GM12878 (cell line): ENCODE measurements around the gene PLEKHJ1. TPM values are rescaled to one million over a fixed set of nuclear protein-coding genes. Genes with fewer than 3 reads are reported as not detected.
"Not testable (repeated sequence)": the region's sequence is repeated elsewhere in the genome, so short reads cannot be mapped to it uniquely, and the experiment has no call there.

Experiments
- ATAC-seq: fragments of 200-7000 bp; cut with Tn5 transposase; 3 replicates; pipeline ENCODE4 v1.9.1; 2020; ENCODE audit warnings: mild to moderate bottlenecking, moderate library complexity
- BruUV-seq: library from RNA; stranded (reverse); fragments of 400-500 nt; replicated peaks from 2 replicates; lab custom pipeline; 2021; lab: Mats Ljungman, UMichigan
- CTCF ChIA-PET: fragments of 300-600 bp; sonication (Branson Sonifier 250); formaldehyde crosslinking; extraction: SDS; loops from one replicate; lab custom pipeline; 2021; ENCODE audit warnings: inconsistent platforms; lab: Yijun Ruan, JAX
- POLR2A ChIA-PET: fragments of 350-600 bp; formaldehyde crosslinking; extraction: SDS; loops from one replicate; lab custom pipeline; 2021; ENCODE audit warnings: inconsistent platforms; lab: Charles Lee
- RAD21 ChIA-PET: fragments of 300-600 bp; sonication (Branson Sonifier 250); formaldehyde crosslinking; loops from one replicate; lab custom pipeline; 2023; ENCODE audit warnings: antibody characterized with exemption; ENCODE audit not compliant: unreplicated experiment; lab: Charles Lee
- SMC1A ChIA-PET: fragments of 300-600 bp; sonication (Branson Sonifier 250); formaldehyde crosslinking; loops from one replicate; lab custom pipeline; 2023; ENCODE audit not compliant: unreplicated experiment, uncharacterized antibody; lab: Charles Lee
- DNase-seq: peaks from one replicate; pipeline ENCODE4 v3.0.0-alpha.2; 2011; ENCODE audit warnings: low read depth, low spot score
- FAIRE-seq: peaks from 3 replicates; lab custom pipeline; 2011; peaks lifted over from hg19 to GRCh38; lab: Jason Lieb, UNC
- H2AFZ ChIP-seq: 2 replicates; pipeline ENCODE4 v1.6.0; 2011; ENCODE audit warnings: low read depth, low read length, control low read depth; ENCODE audit not compliant: control insufficient read depth
- H3K27ac ChIP-seq: 2 replicates; pipeline ENCODE4 v1.5.1; 2011; ENCODE audit warnings: control low read depth; ENCODE audit not compliant: control insufficient read depth, insufficient read depth
- H3K27me3 ChIP-seq, 2 experiments: replicated peaks in 1 of 2; 2 replicates each; pipeline versions ENCODE4 v1.6.0 to v1.6.1; 2011; ENCODE audit warnings: low read length in 1 of 2; ENCODE audit not compliant: control insufficient read depth in 2 of 2, insufficient read depth in 2 of 2
- H3K36me3 ChIP-seq, 2 experiments: 2 replicates each; pipeline ENCODE4 v1.5.1; 2011; ENCODE audit warnings: low read length in 1 of 2; ENCODE audit not compliant: control insufficient read depth in 2 of 2, insufficient read depth in 2 of 2
- H3K4me1 ChIP-seq: 2 replicates; pipeline ENCODE4 v1.6.1; 2011; ENCODE audit warnings: mild to moderate bottlenecking, low read length, moderate library complexity, mixed read lengths; ENCODE audit not compliant: control insufficient read depth, insufficient read depth
- H3K4me2 ChIP-seq: 2 replicates; pipeline ENCODE4 v1.6.0; 2011; ENCODE audit warnings: control low read depth; ENCODE audit not compliant: control insufficient read depth, insufficient read depth
- H3K4me3 ChIP-seq: fragments of 200-600 bp; sonication (generic); 2 replicates; pipeline ENCODE4 v1.5.1; 2016
- H3K79me2 ChIP-seq: 2 replicates; pipeline ENCODE4 v1.6.0; 2011; ENCODE audit warnings: low read length; ENCODE audit not compliant: control insufficient read depth, insufficient read depth
- H3K9ac ChIP-seq: 2 replicates; pipeline ENCODE4 v1.8.0; 2011; ENCODE audit warnings: low read length, control low read depth, mixed read lengths; ENCODE audit not compliant: control insufficient read depth, insufficient read depth
- H3K9me3 ChIP-seq: replicated peaks from 3 replicates; pipeline ENCODE4 v1.5.1; 2011; ENCODE audit warnings: mild to moderate bottlenecking, low read length; ENCODE audit not compliant: control insufficient read depth, insufficient read depth
- H4K20me1 ChIP-seq: 2 replicates; pipeline ENCODE4 v1.6.0; 2011; ENCODE audit not compliant: control insufficient read depth, insufficient read depth
- NFXL1 ChIP-seq: fragments of 450-650 bp; IDR thresholded peaks from 2 replicates; pipeline ENCODE4 v1.6.1; 2017; ENCODE audit warnings: antibody characterized with exemption, mild to moderate bottlenecking, borderline replicate concordance
- RB1 ChIP-seq: fragments of 450-650 bp; formaldehyde crosslinking; IDR thresholded peaks from 2 replicates; pipeline ENCODE4 v1.6.1; 2017; ENCODE audit warnings: mild to moderate bottlenecking, borderline replicate concordance
- SMARCA5 ChIP-seq: fragments of 450-650 bp; IDR thresholded peaks from 2 replicates; pipeline ENCODE4 v1.6.1; 2017; ENCODE audit warnings: mild to moderate bottlenecking
- WGBS: methylation state at CpG from one replicate; pipeline ENCODE4 v1.1.6; 2016; ENCODE audit warnings: low lambda C conversion rate; ENCODE audit not compliant: insufficient replicate concordance, insufficient coverage; ENCODE audit errors: missing lambda C conversion rate; 5-methylcytosine and 5-hydroxymethylcytosine counted together
- in situ Hi-C: fragments of 300-500 bp; cut with MboI; formaldehyde crosslinking; loops from 9 replicates; pipeline ENCODE4 v1.14.3; 2018; ENCODE audit warnings: mixed read lengths
- intact Hi-C: fragments of 100-400 bp; cut with micrococcal nuclease; formaldehyde crosslinking; loops from one replicate; pipeline ENCODE4 v1.14.2; 2022; ENCODE audit not compliant: unreplicated experiment
- polyA plus RNA-seq, 11 experiments: library from polyadenylated mRNA; depleted of rRNA in 4 of 11; unstranded in 6 of 11; stranded (reverse) in 5 of 11; fragments of >200 nt; fragmentation: Nextera tagmentation in 4 of 11; fragmentation: Illumina TruSeq in 1 of 11; extraction: Ambion mirVana in 4 of 11; extraction: Trizol in 1 of 11; gene quantifications; 1 replicate in 1 of 11; 2 replicates in 10 of 11; pipeline versions ENCODE4 v1.2.1 to v1.2.3, GENCODE V29; 2011 to 2016; ENCODE audit warnings: inconsistent platforms in 2 of 11, missing spikeins in 2 of 11, low read depth in 1 of 11
- total RNA-seq, 4 experiments: library from RNA; depleted of rRNA in 3 of 4; stranded (reverse); fragments of >200 nt in 3 of 4; fragmentation: Illumina TruSeq in 1 of 4; extraction: Trizol in 1 of 4; gene quantifications; 2 replicates each; pipeline versions ENCODE4 v1.2.1 to v1.2.3, GENCODE V29; 2013 to 2021
- TF ChIP-seq, protein P1 (sequence below): fragments of 450-650 bp; IDR thresholded peaks from 2 replicates; pipeline ENCODE4 v1.6.1; 2017; ENCODE audit warnings: mild to moderate bottlenecking, moderate library complexity

PLEKHJ1 gene
- total and polyA plus RNA-seq, 10 of the 15 experiments (the other 5 are each of a cell fraction or from before 2014, with no cell fraction given), result 1.3 to 133 (median 75.0) TPM

DNA sequence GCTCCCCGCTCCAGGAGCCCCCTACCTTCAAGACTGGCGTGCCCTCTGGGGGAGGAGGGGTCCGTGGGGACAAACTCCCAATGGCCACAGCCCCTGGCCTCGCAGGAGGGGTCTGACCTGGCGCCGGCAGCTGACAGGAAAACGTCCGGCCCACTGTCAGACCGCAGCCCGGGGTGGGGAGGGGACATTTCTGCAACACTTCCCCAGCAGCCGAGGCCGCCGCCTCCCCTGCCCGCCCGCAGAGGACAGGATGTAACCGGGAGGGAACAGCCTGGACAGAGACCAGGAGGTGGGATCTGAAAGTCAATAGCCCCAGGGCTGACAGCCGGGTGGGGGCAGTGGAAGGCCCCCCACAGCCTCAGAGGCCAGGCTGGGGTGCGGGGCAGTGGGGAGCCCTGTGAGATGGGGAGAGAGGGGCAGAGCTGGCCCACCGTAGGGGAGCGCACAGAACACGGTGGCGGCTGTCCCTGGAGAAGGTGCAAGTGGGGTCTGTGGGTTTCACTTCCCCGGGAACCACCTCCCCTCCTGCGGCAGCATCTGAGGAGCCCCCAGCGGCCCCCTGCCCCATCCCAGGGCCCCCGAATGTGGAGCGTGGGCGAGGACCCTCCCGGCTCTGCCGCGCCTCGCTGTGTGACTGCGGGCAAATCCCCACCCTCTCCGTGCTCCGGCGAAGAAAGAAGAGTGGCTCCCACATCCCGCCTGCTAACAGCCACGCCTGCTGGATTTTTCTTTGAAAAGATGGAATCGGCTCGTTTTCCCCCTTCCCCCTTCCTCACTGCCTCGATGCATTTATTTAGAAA is 46.1 kb upstream of the PLEKHJ1 start, which contains the start of gene PEAK3 (continued):
- TF ChIP-seq, protein P1, sequence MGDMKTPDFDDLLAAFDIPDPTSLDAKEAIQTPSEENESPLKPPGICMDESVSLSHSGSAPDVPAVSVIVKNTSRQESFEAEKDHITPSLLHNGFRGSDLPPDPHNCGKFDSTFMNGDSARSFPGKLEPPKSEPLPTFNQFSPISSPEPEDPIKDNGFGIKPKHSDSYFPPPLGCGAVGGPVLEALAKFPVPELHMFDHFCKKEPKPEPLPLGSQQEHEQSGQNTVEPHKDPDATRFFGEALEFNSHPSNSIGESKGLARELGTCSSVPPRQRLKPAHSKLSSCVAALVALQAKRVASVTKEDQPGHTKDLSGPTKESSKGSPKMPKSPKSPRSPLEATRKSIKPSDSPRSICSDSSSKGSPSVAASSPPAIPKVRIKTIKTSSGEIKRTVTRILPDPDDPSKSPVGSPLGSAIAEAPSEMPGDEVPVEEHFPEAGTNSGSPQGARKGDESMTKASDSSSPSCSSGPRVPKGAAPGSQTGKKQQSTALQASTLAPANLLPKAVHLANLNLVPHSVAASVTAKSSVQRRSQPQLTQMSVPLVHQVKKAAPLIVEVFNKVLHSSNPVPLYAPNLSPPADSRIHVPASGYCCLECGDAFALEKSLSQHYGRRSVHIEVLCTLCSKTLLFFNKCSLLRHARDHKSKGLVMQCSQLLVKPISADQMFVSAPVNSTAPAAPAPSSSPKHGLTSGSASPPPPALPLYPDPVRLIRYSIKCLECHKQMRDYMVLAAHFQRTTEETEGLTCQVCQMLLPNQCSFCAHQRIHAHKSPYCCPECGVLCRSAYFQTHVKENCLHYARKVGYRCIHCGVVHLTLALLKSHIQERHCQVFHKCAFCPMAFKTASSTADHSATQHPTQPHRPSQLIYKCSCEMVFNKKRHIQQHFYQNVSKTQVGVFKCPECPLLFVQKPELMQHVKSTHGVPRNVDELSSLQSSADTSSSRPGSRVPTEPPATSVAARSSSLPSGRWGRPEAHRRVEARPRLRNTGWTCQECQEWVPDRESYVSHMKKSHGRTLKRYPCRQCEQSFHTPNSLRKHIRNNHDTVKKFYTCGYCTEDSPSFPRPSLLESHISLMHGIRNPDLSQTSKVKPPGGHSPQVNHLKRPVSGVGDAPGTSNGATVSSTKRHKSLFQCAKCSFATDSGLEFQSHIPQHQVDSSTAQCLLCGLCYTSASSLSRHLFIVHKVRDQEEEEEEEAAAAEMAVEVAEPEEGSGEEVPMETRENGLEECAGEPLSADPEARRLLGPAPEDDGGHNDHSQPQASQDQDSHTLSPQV, result no peak
- no peak for TF ChIP-seq NFXL1
- TF ChIP-seq RB1, result no peak

DNA sequence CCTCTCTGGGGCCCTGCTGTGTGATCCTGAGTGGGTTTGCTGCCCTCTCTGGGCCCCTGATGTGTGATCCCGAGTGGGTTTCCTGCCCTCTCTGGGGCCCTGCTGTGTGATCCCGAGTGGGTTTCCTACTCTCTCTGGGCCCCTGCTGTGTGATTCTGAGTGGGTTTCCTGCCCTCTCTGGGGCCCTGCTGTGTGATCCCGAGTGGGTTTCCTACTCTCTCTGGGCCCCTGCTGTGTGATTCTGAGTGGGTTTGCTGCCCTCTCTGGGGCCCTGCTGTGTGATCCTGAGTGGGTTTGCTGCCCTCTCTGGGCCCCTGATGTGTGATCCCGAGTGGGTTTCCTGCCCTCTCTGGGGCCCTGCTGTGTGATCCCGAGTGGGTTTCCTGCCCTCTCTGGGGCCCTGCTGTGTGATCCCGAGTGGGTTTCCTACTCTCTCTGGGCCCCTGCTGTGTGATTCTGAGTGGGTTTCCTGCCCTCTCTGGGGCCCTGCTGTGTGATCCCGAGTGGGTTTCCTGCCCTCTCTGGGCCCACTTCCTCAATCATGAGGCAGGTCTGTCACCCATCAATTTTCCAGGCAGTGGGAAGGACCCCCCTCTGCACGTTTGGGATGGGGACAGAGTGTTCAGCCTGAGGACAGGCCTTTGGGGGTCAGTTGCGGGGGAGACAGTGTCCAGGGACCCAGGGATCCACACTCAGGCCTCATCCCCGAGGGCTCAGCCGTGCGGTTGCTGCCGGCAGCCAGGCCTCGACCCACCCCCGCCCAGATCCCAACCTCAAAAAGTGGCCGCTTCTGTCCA is 45.3 kb upstream of the PLEKHJ1 start:
- BruUV-seq, DNase-seq, H4K20me1 ChIP-seq, H3K27me3 ChIP-seq, FAIRE-seq, intact Hi-C loops, H3K27ac ChIP-seq, H3K4me3 ChIP-seq, H3K36me3 ChIP-seq, CTCF ChIA-PET, H3K79me2 ChIP-seq, H3K9me3 ChIP-seq, SMC1A ChIA-PET, RAD21 ChIA-PET, in situ Hi-C loops, H2AFZ ChIP-seq: not testable (repeated sequence)
- TF ChIP-seq SMARCA5 (peak; percentile 98), NFXL1 (peak; percentile 74; the same call in 1 of the 2 replicates)
- POLR2A ChIA-PET, result interaction anchor here (0.5 kb wide), 1 partner anchor 341 kb away, joined by 3 read pairs; no protein-coding TSS in a partner anchor
- Histone ChIP-seq H3K9ac (peak overlapping the region; percentile 22; the same call in 1 of the 2 replicates), H3K4me1 (peaks cover 11% of the 10 kb centered on the region), H3K4me2 (peak overlapping the region; percentile 68)
- 8% methylated on average over 12 of the region's 16 CpGs for WGBS
- peak; percentile 30 for ATAC-seq
